K562 (cell line): ENCODE results near the gene ENHO. TPM values are rescaled to one million over a fixed set of nuclear protein-coding genes. Genes with fewer than 3 reads are reported as not detected.

ENCODE experiments used
- ATAC-seq: fragments of 200-7000 bp; cut with Tn5 transposase; 3 replicates; pipeline ENCODE4 v1.9.1; 2020; ENCODE audit warnings: moderate library complexity
- BruUV-seq: library from RNA; stranded (reverse); fragments of 400-500 nt; replicated peaks from 2 replicates; lab custom pipeline; 2021; lab: Mats Ljungman, UMichigan
- CTCF ChIA-PET: fragments of 300-600 bp; formaldehyde crosslinking; extraction: SDS; loops from one replicate; lab custom pipeline; 2021; ENCODE audit warnings: low intra/inter-chr PET ratio; lab: Yijun Ruan, JAX
- POLR2A ChIA-PET: fragments of 300-600, 350-650 bp; sonication (Branson Sonifier 250); formaldehyde crosslinking; extraction: SDS; loops from one replicate; lab custom pipeline; 2021; ENCODE audit warnings: antibody characterized with exemption, inconsistent platforms; lab: Yijun Ruan, JAX
- DNase-seq, 4 experiments: peaks; one replicate each; pipeline versions ENCODE4 v3.0.0 to v3.0.0-alpha.2; 2011 to 2018; ENCODE audit warnings: low spot score in 3 of 4, mixed read lengths in 3 of 4; ENCODE audit errors: extremely low read depth in 1 of 4
- FAIRE-seq: peaks from 2 replicates; lab custom pipeline; 2011; peaks lifted over from hg19 to GRCh38; lab: Jason Lieb, UNC
- H2AFZ ChIP-seq: 2 replicates; pipeline ENCODE4 v1.6.0; 2011; ENCODE audit warnings: low read depth, low read length, control low read depth, inconsistent platforms
- H3K27ac ChIP-seq: fragments of 200-600 bp; 3 replicates; pipeline ENCODE4 v1.8.0; 2011; ENCODE audit warnings: low read depth, mild to moderate bottlenecking, control low read depth, inconsistent platforms, low read length, moderate library complexity, mixed read lengths; ENCODE audit errors: extremely low read depth
- H3K27me3 ChIP-seq, 2 experiments: fragments of 300-600 bp in 1 of 2; 2 replicates in 1 of 2; 3 replicates in 1 of 2; pipeline versions ENCODE4 v1.6.0 to v1.8.0; 2011; ENCODE audit warnings: inconsistent platforms in 2 of 2, low read length in 2 of 2, mild to moderate bottlenecking in 1 of 2, mixed read lengths in 1 of 2, moderate library complexity in 1 of 2; ENCODE audit not compliant: control insufficient read depth in 2 of 2, insufficient read depth in 2 of 2
- H3K36me3 ChIP-seq: fragments of 300-600 bp; 3 replicates; pipeline ENCODE4 v1.8.0; 2011; ENCODE audit warnings: mild to moderate bottlenecking, low read length, inconsistent platforms; ENCODE audit not compliant: control insufficient read depth, insufficient read depth
- H3K4me1 ChIP-seq, 2 experiments: fragments of 200-600 bp in 1 of 2; replicated peaks in 1 of 2; 2 replicates in 1 of 2; 3 replicates in 1 of 2; pipeline versions ENCODE4 v1.5.1 to v1.8.0; 2011; ENCODE audit warnings: inconsistent platforms in 2 of 2, low read length in 2 of 2, mild to moderate bottlenecking in 1 of 2, mixed read lengths in 1 of 2, moderate library complexity in 1 of 2; ENCODE audit not compliant: control insufficient read depth in 2 of 2, insufficient read depth in 2 of 2
- H3K4me2 ChIP-seq: 2 replicates; pipeline ENCODE4 v1.6.1; 2011; ENCODE audit warnings: low read length, control low read depth, inconsistent platforms, mixed read lengths; ENCODE audit not compliant: insufficient read depth
- H3K4me3 ChIP-seq: fragments of 200-600 bp; sonication (generic), shearing (Covaris generic); 2 replicates; pipeline ENCODE4 v1.5.1; 2016; ENCODE audit warnings: control low read depth, inconsistent platforms
- H3K79me2 ChIP-seq: fragments of 200-600 bp; 3 replicates; pipeline ENCODE4 v1.8.0; 2011; ENCODE audit warnings: low read length, inconsistent platforms; ENCODE audit not compliant: control insufficient read depth, insufficient read depth
- H3K9ac ChIP-seq, 2 experiments: 2 replicates each; pipeline versions ENCODE4 v1.6.0 to v1.6.1; 2011; ENCODE audit warnings: low read depth in 2 of 2, low read length in 2 of 2, control low read depth in 1 of 2, inconsistent platforms in 1 of 2, mild to moderate bottlenecking in 1 of 2, mixed read lengths in 1 of 2; ENCODE audit not compliant: insufficient read depth in 1 of 2
- H3K9me1 ChIP-seq: one replicate; pipeline ENCODE4 v1.6.0; 2011; ENCODE audit warnings: inconsistent platforms, mild to moderate bottlenecking, low read length, moderate library complexity; ENCODE audit not compliant: control insufficient read depth, insufficient read depth
- H3K9me3 ChIP-seq: replicated peaks from 2 replicates; pipeline ENCODE4 v1.5.1; 2011; ENCODE audit warnings: low read depth, low read length, inconsistent platforms; ENCODE audit not compliant: control insufficient read depth, insufficient read depth
- H4K20me1 ChIP-seq: replicated peaks from 2 replicates; pipeline ENCODE4 v1.6.1; 2011; ENCODE audit warnings: low read length, inconsistent platforms, mixed read lengths; ENCODE audit not compliant: control insufficient read depth, insufficient read depth
- ATF4 ChIP-seq: fragments of 450-650 bp; formaldehyde crosslinking; IDR thresholded peaks from 2 replicates; pipeline ENCODE4 v1.4.0; 2022; ENCODE audit warnings: mild to moderate bottlenecking, moderate library complexity
- CHD7 ChIP-seq: fragments of 200-600 bp; sonication (generic); IDR thresholded peaks from one replicate; pipeline ENCODE4 v1.6.1; 2012; ENCODE audit warnings: mild to moderate bottlenecking, low read depth, low read length, inconsistent platforms
- ETS1 ChIP-seq: conservative IDR thresholded peaks from 2 replicates; pipeline ENCODE4 v1.6.1; 2011; ENCODE audit warnings: low read depth, mild to moderate bottlenecking, low read length; ENCODE audit not compliant: control insufficient read depth
- SIRT6 ChIP-seq: IDR thresholded peaks from one replicate; pipeline ENCODE4 v1.6.1; 2012; ENCODE audit warnings: low read depth, mild to moderate bottlenecking, control low read depth, inconsistent platforms, low read length, moderate library complexity
- SMAD4 ChIP-seq: fragments of 250-450 bp; sonication (Bioruptor Pico); conservative IDR thresholded peaks from 2 replicates; pipeline ENCODE4 v1.8.0; 2021; ENCODE audit warnings: inconsistent platforms, mild to moderate bottlenecking, moderate library complexity
- THRB ChIP-seq: fragments of 450-650 bp; formaldehyde crosslinking; conservative IDR thresholded peaks from 2 replicates; pipeline ENCODE4 v1.4.0; 2022; ENCODE audit warnings: mild to moderate bottlenecking, missing genetic modification characterization
- ZNF134 ChIP-seq: fragments of 250-450 bp; sonication (Bioruptor Pico); conservative IDR thresholded peaks from 2 replicates; pipeline ENCODE4 v1.4.0; 2020
- WGBS: fragments of 100-300 bp; shearing (Covaris generic); methylation state at CpG from one replicate; pipeline ENCODE4 v1.1.6; 2016; ENCODE audit warnings: low coverage, mixed read lengths; ENCODE audit not compliant: insufficient coverage; ENCODE audit errors: missing lambda C conversion rate; 5-methylcytosine and 5-hydroxymethylcytosine counted together
- in situ Hi-C: fragments of 300-500 bp; cut with MboI; formaldehyde crosslinking; loops from 4 replicates; pipeline ENCODE4 v1.15.0; 2018; ENCODE audit warnings: inconsistent platforms, mixed read lengths
- intact Hi-C: fragments of 100-400 bp; cut with micrococcal nuclease; formaldehyde crosslinking; loops from 2 replicates; pipeline ENCODE4 v1.14.2; 2022
- polyA plus RNA-seq, 8 experiments: library from polyadenylated mRNA; depleted of rRNA in 4 of 8; stranded (reverse) in 5 of 8; unstranded in 3 of 8; fragments of >200 nt; fragmentation: Nextera tagmentation in 2 of 8; fragmentation: Illumina TruSeq in 1 of 8; extraction: Ambion mirVana in 2 of 8; extraction: Trizol in 1 of 8; gene quantifications; 2 replicates each; pipeline versions ENCODE4 v1.2.1 to v1.2.3, GENCODE V29; 2011 to 2014; ENCODE audit warnings: inconsistent platforms in 1 of 8, missing spikeins in 1 of 8
- total RNA-seq, 7 experiments: library from RNA; depleted of rRNA in 6 of 7; stranded (reverse); fragments of >200 nt in 6 of 7; fragmentation: Illumina TruSeq in 2 of 7; extraction: Trizol in 2 of 7; gene quantifications; 2 replicates each; pipeline versions ENCODE4 v1.2.1 to v1.2.3, GENCODE V29; 2011 to 2021; ENCODE audit warnings: low replicate concordance in 1 of 7

ENHO gene
- total and polyA plus RNA-seq, 9 of the 15 experiments (the other 6 are each of a cell fraction or from before 2014, with no cell fraction given) = 0.24 TPM; not detected in 8

- in situ Hi-C loops (no loop called here), intact Hi-C loops (no loop called here)
- Histone ChIP-seq H3K27me3 (peaks cover 0 to 18% of the 10 kb centered on the region in 2 experiments; a peak in 3 of 5 replicates), H2AFZ (no peak overlapping the region), H3K9ac (no peak overlapping the region), H3K36me3 (no peaks in the 10 kb centered on the region), H3K9me1 (no peaks in the 10 kb centered on the region), H3K4me2 (no peak overlapping the region), H3K9me3 (no peaks in the 10 kb centered on the region), H3K4me3 (no peak overlapping the region), H3K4me1 (peaks cover 0 to 2% of the 10 kb centered on the region in 2 experiments; a peak in 2 of 5 replicates), H3K79me2 (no peaks in the 10 kb centered on the region), H3K27ac (no peak overlapping the region), H4K20me1 (no peaks in the 10 kb centered on the region)
- FAIRE-seq (no peak), DNase-seq (no peak), ATAC-seq (no peak)
- 2% methylated on average over 6 of the region's 7 CpGs for WGBS
- POLR2A ChIA-PET = interaction anchor here (0.6 kb wide), 1 partner anchor 31 kb away, joined by 3 read pairs; no protein-coding TSS in a partner anchor
- CTCF ChIA-PET = no interaction called here
- BruUV-seq = no TSS peak
- no peak for TF ChIP-seq ZNF134 (CRISPR knock-in tag)
- TF ChIP-seq CHD7 = no peak
- no peak for TF ChIP-seq SMAD4 (CRISPR knock-in tag)
- no peak for TF ChIP-seq THRB (CRISPR knock-in tag)
- TF ChIP-seq ATF4 (CRISPR knock-in tag) = no peak
- no peak for TF ChIP-seq ETS1
- TF ChIP-seq SIRT6 = no peak
Observed at GRCh38 chr9:34517185-34517584, 5.6 kb downstream of the ENHO start.
